SH-SY5Y (cell line): Measurements from ENCODE around the gene FAS.

Source experiments
- GATA2 ChIP-seq: IDR thresholded peaks from 2 replicates; pipeline ENCODE4 v1.6.1; 2011; ENCODE audit warnings: mild to moderate bottlenecking, low read depth, low read length
- GATA3 ChIP-seq: IDR thresholded peaks from 2 replicates; pipeline ENCODE4 v1.6.1; 2011; ENCODE audit warnings: low read depth, mild to moderate bottlenecking, low read length, moderate library complexity

FAS gene

DNA sequence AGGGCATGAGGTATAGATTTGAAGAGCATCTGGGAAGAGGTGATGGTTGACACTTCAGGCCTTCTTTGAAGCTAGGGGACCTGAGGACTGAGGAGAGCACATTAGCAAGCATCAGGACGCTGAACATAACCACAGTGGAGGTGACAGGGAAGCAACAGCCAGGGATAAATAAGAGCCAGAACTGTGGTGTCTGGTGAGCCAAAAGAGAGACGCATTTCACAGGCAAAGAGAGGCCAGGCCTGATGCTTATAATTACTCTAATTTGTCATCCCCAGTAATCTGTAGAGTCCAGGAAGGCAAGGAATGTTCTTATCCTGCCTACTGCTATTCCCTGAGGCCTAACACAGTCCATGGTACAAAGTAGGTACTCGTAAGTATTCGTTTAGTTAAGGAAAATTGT lies 10.4 kb upstream of the FAS start:
- TF ChIP-seq GATA3: no peak
- no peak for TF ChIP-seq GATA2

DNA sequence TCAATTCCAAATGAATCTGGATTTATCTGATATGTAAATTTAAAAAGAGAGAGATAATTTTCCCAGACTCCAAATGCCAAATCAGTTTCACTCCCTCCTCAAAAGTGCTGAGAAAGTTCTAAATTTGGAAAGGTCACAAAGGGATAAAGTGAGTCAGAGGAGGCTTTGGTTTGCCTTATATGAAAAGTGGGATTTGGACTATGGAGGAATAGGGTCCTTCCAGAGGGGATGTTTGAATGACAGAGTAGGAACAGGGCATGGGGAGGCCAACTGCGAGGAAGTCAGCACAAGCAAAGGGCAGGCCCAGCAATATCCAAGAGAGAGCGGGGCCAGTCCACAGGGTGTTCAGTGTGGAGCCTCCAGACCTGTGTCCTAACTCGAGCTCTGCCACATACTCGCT lies 9.8 kb upstream of the FAS start:
- TF ChIP-seq GATA2 (no peak), GATA3 (no peak)

DNA sequence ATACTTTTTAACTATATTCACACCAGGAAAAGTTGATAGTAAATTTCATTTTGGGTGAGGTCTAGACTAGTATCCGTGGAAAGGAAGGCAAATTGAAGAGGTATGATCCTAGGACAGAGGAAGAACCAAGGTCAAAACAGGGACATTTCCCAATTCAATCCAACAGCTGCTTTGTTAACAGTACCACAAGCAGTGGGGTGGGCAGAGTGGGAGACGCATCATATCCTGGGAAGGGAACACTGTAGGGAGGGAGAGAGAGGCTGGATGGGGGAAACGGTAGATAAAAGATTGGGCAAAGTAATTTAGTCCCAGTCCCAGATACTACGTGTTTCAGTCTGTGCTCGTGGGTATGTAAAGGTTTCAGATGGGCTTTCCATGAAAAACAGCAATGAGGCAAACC lies 9.2 kb upstream of the FAS start:
- no peak for TF ChIP-seq GATA3
- no peak for TF ChIP-seq GATA2

DNA sequence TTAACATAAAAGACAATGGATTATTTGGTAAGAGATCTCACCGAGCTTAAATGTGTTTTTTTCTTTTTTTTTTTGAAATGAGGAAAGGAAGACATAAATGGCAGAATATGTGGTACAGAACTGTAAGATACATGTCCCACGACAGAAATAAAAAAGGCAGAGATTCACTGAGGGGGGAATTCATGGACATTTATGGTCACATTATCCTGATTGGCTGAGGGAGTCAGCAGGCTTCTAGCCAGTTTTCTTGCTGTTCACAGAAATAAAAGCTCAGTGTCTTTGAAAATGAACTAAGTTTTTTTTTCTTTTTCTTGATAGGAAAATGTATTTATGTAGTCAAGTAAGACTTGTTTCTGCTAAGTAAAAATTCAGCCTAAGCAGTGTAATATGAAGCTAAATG lies 8.2 kb upstream of the FAS start:
- TF ChIP-seq GATA2: no peak
- TF ChIP-seq GATA3: no peak

DNA sequence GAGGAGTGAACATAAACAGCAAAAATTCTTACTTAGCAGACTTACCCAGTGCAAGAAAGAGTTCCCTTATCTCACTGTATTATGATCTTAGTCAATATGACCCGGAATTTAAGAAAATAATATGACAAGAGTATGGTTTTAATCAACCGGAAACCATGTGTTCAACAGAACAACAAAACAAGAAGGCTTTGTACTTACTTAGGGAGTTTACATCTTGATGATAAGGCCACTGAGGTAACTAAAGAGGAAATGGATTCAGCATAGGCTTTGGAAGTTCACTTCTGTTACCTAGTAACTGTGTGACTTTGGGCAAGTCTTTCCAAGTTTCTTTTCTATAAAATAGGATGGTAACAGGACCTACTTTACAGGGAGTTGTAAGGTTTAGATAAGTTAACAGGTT lies 7.4 kb upstream of the FAS start:
- TF ChIP-seq GATA2: no peak
- TF ChIP-seq GATA3: no peak

DNA sequence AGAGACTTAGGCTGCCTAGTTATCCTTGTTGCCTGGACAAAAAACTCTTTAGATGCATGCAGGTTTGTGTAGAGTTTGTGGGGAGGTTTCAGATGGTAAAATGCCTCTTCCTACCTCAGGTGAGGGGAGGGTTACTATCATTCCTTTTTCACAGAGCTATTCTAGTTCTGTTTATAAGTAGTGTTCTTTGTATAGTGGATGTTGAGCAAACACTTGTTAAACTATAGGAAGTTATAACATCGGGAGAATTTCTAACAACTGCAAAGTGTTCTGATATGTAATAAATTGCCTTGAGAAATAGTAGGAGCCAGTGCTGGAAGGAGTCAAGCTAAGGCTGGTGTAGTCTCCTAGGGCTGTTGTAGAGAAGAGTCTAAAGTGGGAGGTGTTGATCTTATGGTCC lies 6.7 kb upstream of the FAS start:
- TF ChIP-seq GATA2: no peak

DNA sequence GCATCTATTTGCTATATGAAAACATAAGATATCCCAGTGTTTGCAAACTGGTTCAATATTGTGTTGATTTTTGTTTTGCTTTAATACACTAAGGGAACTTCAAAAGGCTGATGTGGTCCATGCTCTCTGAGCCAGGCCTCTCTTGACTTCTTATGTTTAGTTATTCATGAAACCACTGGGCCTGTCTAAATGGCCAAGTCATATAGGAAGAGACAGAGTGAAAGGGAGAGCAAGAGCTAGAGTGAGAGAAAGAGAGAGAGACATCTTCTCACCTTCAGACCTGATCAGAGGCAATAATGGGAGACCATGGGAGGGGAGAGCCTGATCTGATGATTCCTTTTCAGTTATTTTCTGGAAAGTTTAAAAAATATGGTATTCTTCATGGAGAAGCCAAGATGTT lies 6.1 kb upstream of the FAS start:
- TF ChIP-seq GATA3: no peak
- no peak for TF ChIP-seq GATA2

DNA sequence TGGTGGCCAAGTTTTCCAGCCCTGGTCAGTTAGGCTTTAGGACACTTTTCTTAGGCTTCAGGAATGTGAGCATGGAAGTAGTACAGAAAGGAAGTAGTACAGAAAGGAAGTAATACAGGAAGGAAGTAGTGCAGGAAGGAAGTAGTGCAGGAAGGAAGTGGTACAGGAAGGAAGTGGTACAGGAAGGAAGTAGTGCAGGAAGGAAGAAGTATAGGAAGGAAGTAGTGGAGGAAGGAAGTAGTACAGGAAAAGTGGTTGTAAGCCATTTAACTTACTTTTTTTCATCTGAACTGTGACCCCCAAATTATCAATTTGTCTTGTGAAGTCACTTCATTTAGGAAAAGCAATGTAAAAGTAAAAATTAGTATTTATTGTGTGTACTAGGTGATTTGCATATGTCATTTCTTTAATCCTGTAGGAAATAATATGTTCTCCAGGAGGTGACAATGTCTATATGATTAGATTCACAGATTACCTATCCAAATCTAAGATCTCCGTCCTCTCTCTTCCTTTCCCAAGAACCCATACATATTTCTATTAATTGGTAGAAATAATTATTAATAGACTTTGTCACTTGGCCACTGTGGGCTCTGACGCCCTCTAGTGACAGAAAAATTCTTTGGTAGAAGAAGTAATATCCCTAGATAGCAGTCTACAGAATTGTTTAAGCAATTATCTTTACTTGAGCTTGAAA lies 3.9 kb upstream of the FAS start:
- TF ChIP-seq GATA2 (no peak), GATA3 (no peak)

DNA sequence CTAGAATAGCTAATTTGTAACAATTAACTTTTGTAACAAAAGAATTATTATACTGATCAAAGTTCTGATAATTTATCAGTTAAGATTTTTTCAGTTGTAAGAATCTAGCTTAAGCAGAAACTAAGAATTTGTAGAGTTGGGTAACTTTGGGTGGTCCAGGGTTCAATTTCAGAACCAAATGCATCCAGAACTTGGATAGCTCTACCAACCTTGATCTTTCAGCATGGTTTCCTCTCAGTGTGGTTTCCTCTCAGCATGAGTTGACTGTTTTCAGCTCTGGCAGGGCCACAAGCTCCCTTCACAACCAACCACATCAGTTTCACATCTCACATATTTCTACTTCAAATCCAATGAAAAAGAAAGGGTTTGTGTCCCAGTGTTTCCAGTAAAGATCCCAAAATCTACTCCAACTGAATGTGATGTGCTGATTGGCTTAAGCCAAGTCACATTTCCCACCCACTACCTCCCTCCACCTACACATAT lies 3.3 kb upstream of the FAS start:
- TF ChIP-seq GATA3 (no peak), GATA2 (no peak)

DNA sequence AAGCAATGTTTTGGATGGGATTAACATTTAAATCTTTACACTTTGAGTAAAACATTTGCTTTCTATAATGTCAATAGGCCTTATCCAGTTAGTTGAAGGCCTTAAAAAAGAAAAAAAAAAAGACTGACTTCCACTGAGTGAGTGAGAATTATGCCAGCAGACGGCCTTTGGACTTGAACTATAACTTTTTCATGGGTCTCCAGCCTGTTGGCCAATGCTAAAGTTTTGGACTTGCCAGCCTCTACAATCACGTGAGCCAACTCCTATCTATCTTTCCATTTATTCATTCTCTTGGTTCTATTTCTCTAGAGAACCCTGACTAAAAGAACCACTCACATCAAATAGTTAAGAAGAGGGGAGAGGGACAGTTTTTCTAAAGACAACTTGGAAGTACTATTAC lies 2.8 kb upstream of the FAS start:
- TF ChIP-seq GATA3 (no peak), GATA2 (no peak)

DNA sequence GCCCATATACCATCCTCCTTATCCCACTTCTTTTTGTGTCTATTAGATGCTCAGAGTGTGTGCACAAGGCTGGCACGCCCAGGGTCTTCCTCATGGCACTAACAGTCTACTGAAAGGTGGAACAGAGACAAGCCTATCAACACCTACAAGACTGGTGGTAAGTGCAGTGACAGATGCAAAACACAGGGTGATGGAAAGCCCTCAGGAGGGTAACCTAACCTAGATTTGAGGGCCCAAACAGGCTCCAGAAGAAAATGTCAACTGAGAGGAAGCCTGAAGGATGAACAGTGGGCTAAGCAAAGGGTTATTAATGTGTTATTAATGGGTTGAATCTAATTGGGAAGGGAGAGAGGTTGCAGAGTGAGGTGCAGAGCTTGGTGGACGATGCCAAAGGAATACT lies 1.2 kb upstream of the FAS start:
- no peak for TF ChIP-seq GATA2
- no peak for TF ChIP-seq GATA3

DNA sequence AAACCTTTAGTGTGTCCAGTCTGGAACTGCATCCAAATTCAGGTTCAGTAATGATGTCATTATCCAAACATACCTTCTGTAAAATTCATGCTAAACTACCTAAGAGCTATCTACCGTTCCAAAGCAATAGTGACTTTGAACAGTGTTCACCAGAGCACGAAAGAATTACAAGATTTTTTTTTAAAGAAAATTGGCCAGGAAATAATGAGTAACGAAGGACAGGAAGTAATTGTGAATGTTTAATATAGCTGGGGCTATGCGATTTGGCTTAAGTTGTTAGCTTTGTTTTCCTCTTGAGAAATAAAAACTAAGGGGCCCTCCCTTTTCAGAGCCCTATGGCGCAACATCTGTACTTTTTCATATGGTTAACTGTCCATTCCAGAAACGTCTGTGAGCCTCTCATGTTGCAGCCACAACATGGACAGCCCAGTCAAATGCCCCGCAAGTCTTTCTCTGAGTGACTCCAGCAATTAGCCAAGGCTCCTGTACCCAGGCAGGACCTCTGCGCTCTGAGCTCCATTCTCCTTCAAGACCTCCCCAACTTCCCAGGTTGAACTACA lies 694 bp upstream of the FAS start:
- TF ChIP-seq GATA2: no peak
- no peak for TF ChIP-seq GATA3

DNA sequence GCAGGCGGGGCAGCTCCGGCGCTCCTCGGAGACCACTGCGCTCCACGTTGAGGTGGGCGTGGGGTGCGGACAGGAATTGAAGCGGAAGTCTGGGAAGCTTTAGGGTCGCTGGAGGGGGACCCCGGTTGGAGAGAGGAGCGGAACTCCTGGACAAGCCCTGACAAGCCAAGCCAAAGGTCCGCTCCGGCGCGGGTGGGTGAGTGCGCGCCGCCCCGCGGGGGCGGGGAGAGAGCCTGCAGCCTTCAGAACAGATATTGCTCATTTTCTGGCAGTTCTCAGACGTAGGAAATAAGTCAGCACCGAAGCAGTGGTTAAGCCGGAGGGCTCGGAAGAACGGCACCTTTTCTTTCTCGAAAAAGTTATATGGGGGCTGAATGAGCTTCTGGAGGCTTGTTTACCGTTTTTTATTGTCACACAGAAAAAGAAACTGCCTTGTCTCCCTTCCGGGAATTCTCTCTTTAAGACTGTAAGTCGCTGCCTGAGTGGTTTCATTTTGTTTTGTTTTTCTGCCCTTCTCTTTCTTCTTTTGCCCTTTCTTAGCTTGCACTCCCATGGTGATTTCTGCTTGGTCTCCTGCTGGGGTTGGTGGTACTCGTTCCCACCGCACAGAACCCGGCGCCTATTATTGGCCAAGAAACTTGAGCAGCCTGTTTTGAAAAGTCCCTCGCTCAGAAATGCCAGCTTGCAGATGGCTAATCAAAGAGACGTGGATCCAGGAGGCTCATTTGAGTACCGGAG lies 732 bp downstream of the FAS start:
- TF ChIP-seq GATA3 (no peak), GATA2 (no peak)

DNA sequence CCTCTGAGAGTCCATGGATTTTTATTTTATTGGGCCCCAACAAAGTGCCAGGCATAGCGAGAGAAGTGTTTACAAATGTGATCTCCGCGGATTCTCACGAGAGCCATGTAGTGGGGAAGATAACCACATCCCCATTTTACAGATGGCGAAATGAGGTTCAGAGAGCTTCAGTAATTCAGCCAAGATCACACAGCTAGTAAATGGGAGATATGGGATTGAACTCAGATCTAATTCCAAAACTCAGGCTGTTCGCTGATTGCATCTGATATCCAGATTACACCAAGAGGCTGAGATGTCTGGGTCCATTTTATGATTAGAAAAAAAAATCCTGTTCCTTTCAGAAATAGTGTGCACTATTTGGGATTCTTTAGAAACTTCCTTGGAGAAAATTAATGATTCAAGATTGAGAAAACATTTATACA lies 1.3 kb downstream of the FAS start:
- no peak; the same call in 1 of the 2 replicates for TF ChIP-seq GATA2
- no peak for TF ChIP-seq GATA3

DNA sequence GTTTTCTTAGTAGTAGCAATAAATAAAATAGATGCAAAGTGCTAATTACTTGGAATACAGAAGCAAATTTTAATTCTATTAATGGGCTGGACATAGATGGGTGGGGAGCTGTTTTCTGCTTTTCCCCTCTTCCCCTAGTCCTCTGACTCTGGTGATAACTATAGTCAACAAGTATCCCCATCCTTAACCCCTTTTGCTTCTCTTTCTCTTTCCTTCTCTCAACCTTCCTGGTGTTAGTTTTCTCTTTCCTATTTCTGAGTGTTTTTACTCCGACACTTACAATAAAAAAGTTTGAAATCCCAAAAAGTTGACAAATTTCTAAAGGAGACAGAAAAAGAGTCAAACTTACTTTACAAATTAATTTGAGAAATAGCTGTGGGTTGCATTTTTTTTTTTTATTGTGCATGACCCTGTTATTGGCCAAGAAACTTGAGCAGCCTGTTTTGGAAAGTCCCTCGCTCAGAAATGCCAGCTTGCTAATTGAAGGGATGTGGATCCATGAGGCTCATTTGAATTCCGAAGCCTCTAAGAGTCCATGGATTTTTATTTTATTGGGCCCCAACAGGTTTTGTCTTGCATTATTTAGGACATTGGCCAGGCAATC lies 2.4 kb downstream of the FAS start:
- TF ChIP-seq GATA3 (no peak), GATA2 (no peak)

DNA sequence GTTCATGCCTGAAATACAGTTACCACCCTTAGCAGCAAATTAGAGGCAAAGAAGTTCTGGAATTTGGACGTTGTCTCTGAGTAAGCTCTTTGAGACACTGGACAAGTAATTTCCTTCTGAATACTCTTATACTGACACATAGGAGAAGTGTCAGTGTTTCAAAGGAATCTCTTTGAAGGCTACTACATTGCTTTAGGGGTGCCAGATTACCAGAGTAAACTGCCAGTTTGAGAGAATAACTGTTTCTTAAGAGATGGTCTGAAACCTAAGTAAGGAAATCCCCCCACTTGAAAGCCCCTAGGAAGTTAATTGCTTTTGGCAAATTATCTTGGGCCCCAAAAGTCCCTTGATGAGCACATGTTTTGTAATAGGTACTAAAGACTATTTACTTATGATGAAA lies 3.4 kb downstream of the FAS start:
- TF ChIP-seq GATA3 (no peak), GATA2 (no peak)
